Glomerular endothelial cell (primary cell): ENCODE measurements around the gene PITHD1. TPM values are rescaled to one million over a fixed set of nuclear protein-coding genes. Genes with fewer than 3 reads are reported as not detected.
"Not testable (repeated sequence)": the region's sequence is repeated elsewhere in the genome, so short reads cannot be mapped to it uniquely, and the experiment has no call there.

ENCODE experiments used
- DNase-seq: peaks from one replicate; pipeline ENCODE4 v3.0.0-alpha.2; 2011; ENCODE audit warnings: low read depth, low spot score; ENCODE audit errors: extremely low read depth
- total RNA-seq: library from RNA; depleted of rRNA; stranded (reverse); fragments of >200 nt; gene quantifications from 2 replicates; pipeline ENCODE4 v1.2.3, GENCODE V29; 2015

PITHD1 gene
- total RNA-seq, 1 donor from 2014 or later, result 48.2 TPM

DNA sequence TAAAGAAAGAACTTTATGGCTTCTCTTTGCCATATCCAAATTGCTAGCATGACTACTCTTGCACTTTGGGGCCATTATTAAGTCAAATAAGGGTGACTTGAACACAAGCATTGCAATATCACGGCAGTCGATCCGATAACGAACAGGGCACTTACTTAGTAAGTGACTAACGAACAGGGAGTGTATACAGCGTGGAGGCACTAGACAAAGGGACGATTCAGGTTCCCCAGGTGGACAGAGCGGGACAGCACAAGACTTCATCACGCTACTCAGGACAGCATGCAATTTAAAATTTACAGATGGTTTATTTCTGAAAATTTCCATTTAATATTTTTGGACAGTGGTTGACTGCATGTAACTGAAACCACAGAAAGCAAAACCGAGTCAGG, 5.4 kb upstream of the PITHD1 start:
- DNase-seq, result no peak

DNA sequence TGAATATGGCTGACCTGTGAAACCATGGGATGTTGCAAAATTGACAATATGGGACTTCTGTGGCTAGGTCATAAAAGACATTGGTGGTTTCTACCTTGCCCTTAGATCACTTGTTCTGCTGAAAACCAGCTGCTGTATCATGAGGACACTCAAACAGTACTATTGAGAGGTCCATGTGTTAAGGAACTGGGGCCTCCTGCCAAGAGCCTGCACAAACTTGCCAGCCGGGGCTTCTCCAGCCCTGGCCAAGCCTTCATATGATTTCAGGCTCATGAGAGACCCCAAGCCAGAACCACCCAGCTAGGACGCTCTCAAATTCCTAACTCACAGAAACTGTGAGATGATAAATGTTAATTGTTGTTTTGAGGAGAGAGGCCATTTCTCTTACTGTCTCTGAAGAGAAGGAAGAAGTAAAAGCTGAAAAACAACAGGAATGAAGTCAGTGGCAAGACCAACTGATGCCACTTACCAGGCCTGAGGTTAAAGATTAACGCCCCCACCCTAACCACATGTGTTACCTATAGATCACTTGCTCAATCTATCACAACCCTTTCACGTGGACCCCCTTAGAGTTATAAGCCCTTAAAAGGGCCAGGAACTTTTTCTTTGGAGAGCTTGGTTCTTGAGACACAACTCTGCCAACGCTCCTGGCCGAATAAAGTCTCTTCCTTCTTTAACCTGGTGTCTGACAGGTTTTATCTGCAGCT, 3.9 kb upstream of the PITHD1 start:
- DNase-seq, result no peak

GRCh38 chr1:23776217-23776616, 2.0 kb upstream of the PITHD1 start:
- no peak for DNase-seq

- no peak for DNase-seq
Observed at GRCh38 chr1:23779826-23780371, 1.7 kb downstream of the PITHD1 start.

GRCh38 chr1:23783141-23783540, 4.9 kb downstream of the PITHD1 start:
- DNase-seq, result not testable (repeated sequence)

GRCh38 chr1:23784846-23785245, 6.6 kb downstream of the PITHD1 start:
- no peak for DNase-seq

- DNase-seq, result no peak
Observed at GRCh38 chr1:23787701-23788100, 9.5 kb downstream of the PITHD1 start.

DNA sequence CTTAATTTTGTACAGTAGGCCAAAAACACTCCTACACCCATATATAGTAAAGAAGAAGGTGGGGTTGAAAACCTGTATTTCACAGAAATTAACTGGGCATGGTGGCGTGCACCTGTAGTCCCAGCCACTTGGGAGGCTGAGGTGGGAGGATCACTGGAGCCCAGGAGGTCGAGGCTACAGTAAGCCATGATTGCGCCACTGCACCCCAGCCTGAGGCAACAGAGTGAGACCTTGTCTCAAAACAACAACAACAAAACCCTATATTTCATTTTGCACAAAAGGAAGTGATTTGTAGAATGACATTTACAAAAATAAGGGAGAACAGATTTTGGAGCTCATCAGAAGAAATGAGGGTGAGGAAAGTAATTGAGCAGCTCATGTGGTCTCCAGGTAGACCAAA, 10.5 kb downstream of the PITHD1 start:
- DNase-seq, result no peak

GRCh38 chr1:23790696-23791515, 12.7 kb downstream of the PITHD1 start, which contains the start of gene LYPLA2:
Gene LYPLA2, plus strand, starts transcription at chr1:23791145. Its CDS starts 1,538 bp downstream, at chr1:23792683.
- no peak for DNase-seq

DNA sequence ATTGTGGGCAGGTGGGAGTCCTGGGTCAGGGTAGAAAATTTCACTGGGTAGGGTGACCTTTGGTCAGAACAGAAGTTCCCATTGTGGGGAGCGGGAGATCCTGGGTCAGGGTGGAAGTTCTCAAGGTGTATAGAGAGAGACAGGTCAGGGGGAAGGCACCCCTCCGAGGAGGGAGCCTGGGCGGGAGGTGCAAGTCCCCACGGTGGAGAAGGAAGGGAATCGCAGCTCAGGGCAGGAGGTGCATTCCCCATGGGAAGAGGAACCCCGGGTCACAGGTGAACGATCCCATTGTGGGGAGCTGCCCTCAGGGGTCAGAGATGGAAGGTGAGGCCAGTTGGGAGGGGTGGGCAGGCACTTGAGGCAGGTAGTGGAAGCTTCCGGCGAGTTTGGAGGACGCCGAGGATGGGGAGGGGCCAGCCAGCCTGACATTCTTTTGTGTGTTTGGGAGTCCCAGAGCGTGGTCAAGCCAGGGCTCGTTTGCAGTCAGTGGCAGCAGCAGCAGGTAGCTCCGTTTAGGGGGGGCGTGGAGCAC, 13.4 kb downstream of the PITHD1 start:
- DNase-seq, result no peak

- no peak for DNase-seq
Observed at GRCh38 chr1:23792151-23792945, 14.1 kb downstream of the PITHD1 start.

- no peak for DNase-seq
Observed at GRCh38 chr1:23793018-23793781, 15.0 kb downstream of the PITHD1 start.

GRCh38 chr1:23793861-23794731, 15.9 kb downstream of the PITHD1 start:
- no peak for DNase-seq

- DNase-seq, result not testable (repeated sequence)
Observed at GRCh38 chr1:23794732-23795182, 16.5 kb downstream of the PITHD1 start.

DNA sequence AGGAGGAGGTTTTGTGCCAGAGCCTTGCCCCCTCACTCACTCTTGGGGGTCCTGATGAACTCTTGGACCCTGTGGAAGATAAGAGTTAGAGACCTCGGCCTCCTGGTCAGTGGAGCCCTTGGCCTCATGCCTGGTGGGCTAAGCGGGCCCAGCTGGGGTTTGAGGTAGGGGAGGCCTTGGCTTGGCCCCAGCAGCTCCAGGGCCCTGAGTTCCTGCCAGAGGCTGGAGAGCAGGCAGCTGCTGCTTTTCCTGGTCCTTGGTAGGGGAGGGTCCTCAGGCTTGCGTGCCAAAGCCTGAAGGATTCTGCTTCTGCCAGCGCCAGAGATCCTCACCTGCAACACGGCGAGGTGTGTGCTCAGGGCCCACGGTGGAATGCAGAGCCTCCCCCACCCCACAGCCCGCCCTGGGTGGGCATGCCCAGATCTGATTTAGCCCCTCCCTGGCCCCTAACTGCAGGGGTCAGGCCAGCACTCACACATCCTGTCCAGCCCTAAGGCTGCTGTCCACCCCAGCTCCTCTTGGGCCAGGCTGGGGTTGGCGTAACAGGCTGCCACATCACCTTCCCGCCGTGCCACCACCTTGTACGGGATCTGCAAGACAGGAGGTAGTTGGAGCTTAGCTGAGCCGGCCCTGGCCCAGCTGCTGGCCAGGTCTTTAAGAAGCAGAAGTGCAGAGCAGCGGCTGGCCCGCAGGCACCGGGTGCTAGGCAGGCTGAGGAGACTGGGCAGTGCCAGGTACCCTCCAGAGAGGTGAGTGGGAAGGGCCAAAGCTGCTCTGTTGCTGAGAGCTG, 17.7 kb downstream of the PITHD1 start:
- DNase-seq, result no peak

DNA sequence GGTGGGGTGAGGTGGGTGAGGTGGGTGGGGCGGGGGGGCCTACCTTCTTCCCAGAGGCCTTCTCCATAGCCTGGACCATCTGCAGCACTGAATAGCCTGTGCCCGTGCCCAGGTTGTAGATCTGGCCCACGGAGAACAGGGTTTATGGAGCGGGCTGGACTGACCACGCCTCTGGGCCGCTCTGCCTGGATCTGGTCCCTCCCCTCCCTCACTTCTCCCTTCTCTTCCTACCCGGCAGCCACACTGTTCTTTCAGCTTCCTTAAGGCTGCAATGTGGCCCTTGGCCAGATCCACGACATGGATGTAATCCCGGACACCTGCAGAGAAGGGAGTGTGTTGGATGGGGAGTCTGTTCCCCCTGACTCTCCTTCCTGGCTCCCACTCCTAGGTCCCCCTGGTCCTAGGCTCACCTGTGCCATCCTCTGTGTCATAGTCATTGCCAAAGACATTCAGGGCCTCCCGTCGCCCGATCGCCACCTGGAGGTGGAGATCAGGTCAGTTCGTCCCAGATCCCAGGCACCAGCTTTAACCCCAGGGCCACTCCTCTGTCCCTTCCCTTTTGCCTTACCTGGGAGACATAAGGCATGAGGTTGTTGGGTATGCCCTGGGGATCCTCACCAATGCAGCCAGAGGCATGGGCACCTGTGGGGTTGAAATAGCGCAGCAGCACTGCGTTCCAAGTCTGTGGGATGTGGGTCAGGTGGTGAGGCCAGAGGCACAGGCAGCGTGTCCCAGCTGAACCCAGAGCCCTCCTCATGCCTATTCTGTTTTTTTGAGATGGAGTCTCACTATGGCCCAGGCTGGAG, 18.5 kb downstream of the PITHD1 start:
- no peak for DNase-seq
